Hepatocyte (in vitro differentiated cells): ENCODE data around the gene HEXD. TPM values are rescaled to one million over a fixed set of nuclear protein-coding genes. Genes with fewer than 3 reads are reported as not detected.

Source experiments
- DNase-seq: peaks from one replicate; pipeline ENCODE4 v3.0.0-alpha.2; 2016; ENCODE audit warnings: low spot score
- H2AFZ ChIP-seq: fragments of 200-600 bp; sonication (generic); 2 replicates; pipeline ENCODE4 v1.6.0; 2016; ENCODE audit warnings: antibody characterized with exemption, mild to moderate bottlenecking
- H3K27ac ChIP-seq: fragments of 200-600 bp; sonication (generic); 2 replicates; pipeline ENCODE4 v1.5.1; 2016; ENCODE audit warnings: mild to moderate bottlenecking
- H3K27me3 ChIP-seq: fragments of 200-600 bp; sonication (generic); 2 replicates; pipeline ENCODE4 v1.6.1; 2016
- H3K36me3 ChIP-seq: fragments of 200-600 bp; sonication (generic); replicated peaks from 2 replicates; pipeline ENCODE4 v1.5.1; 2016; ENCODE audit warnings: low read depth; ENCODE audit not compliant: insufficient read depth
- H3K4me1 ChIP-seq: fragments of 200-600 bp; sonication (generic); 2 replicates; pipeline ENCODE4 v1.5.1; 2016; ENCODE audit warnings: mild to moderate bottlenecking, moderate library complexity; ENCODE audit not compliant: insufficient read depth
- H3K4me2 ChIP-seq: fragments of 200-600 bp; sonication (generic); 2 replicates; pipeline ENCODE4 v1.6.0; 2016
- H3K4me3 ChIP-seq: fragments of 200-600 bp; sonication (generic); 2 replicates; pipeline ENCODE4 v1.5.1; 2016; ENCODE audit warnings: mild to moderate bottlenecking
- H3K79me2 ChIP-seq: fragments of 200-600 bp; sonication (generic); 2 replicates; pipeline ENCODE4 v1.6.0; 2017; ENCODE audit warnings: mild to moderate bottlenecking
- H3K9me2 ChIP-seq: fragments of 200-600 bp; sonication (generic); replicated peaks from 2 replicates; pipeline ENCODE4 v1.6.0; 2017; ENCODE audit warnings: mild to moderate bottlenecking; ENCODE audit not compliant: insufficient read depth
- H3K9me3 ChIP-seq: fragments of 200-600 bp; sonication (generic); 2 replicates; pipeline ENCODE4 v1.5.1; 2016; ENCODE audit warnings: low read depth, mild to moderate bottlenecking
- H4K20me1 ChIP-seq: fragments of 200-600 bp; sonication (generic); 2 replicates; pipeline ENCODE4 v1.6.0; 2016; ENCODE audit warnings: mild to moderate bottlenecking; ENCODE audit not compliant: insufficient read depth, poor library complexity, severe bottlenecking
- EZH2 ChIP-seq: fragments of 200-600 bp; sonication (generic); IDR thresholded peaks from 2 replicates; pipeline ENCODE4 v1.6.1; 2016; ENCODE audit warnings: antibody characterized with exemption, mild to moderate bottlenecking, borderline replicate concordance
- EZH2phosphoT487 ChIP-seq: fragments of 200-600 bp; sonication (generic); IDR thresholded peaks from one replicate; pipeline ENCODE4 v1.6.1; 2018; ENCODE audit warnings: antibody characterized with exemption, mild to moderate bottlenecking, low read depth, moderate library complexity; ENCODE audit not compliant: unreplicated experiment, severe bottlenecking
- WGBS: methylation state at CpG from one replicate; pipeline ENCODE4 v1.1.6; 2016; ENCODE audit warnings: low lambda C conversion rate; ENCODE audit errors: missing lambda C conversion rate; 5-methylcytosine and 5-hydroxymethylcytosine counted together
- polyA plus RNA-seq: library from polyadenylated mRNA; unstranded; fragments of >200 nt; fragmentation: Nextera tagmentation; extraction: Ambion mirVana; gene quantifications from 2 replicates; pipeline ENCODE4 v1.2.1, GENCODE V29; 2016
- total RNA-seq: library from RNA; depleted of rRNA; stranded (reverse); fragments of >200 nt; gene quantifications from 2 replicates; pipeline ENCODE4 v1.2.3, GENCODE V29; 2014
- TF ChIP-seq, protein P1 (sequence below): fragments of 200-600 bp; sonication (generic); IDR thresholded peaks from 2 replicates; pipeline ENCODE4 v1.5.1; 2016; ENCODE audit warnings: antibody characterized with exemption, mild to moderate bottlenecking; ENCODE audit not compliant: poor library complexity

Gene HEXD
- total and polyA plus RNA-seq, 2 experiments from 2014 or later, result 32.6 to 46.0 TPM

DNA sequence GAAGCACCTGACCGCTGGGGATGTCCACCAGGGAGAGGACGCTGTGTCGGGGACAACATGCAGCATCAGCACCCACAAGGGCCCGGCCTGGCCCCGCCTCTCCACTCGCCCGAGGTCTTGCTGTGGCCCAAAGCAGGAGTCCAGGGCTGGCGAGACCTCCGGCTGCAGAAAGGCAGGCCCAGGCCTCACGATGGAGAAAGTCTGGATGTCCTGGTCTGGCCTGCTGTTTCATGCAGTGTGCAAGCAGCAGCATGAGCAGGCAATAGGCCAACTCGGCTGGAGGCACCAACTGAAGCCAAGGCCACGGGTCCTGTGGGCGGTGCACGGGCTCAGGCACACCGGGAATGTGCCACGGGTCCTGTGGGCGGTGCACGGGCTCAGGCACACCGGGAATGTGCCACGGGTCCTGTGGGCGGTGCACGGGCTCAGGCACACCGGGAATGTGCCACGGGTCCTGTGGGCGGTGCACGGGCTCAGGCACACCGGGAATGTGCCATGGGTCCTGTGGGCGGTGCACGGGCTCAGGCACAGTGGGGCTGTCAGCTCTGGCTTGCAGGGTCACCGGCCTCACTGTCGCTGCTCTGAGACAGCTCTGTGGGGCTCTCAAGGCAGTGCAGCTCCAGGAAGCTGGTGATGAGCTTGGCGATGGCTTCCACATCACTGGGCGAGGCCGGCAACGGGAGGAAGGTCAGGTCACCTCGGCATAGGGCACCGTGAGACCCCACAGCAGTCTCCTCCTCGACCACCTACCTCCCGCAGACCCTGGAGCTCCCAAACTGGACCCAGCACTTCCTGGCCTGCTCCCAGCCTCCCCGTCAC is 25.5 kb downstream of the HEXD start:
- Histone ChIP-seq H3K27ac (no peak overlapping the region), H3K4me1 (no peaks in the 10 kb centered on the region), H3K79me2 (no peaks in the 10 kb centered on the region), H3K9me3 (no peaks in the 10 kb centered on the region), H3K9me2 (no peaks in the 10 kb centered on the region), H3K4me3 (no peak overlapping the region), H3K36me3 (no peaks in the 10 kb centered on the region), H3K27me3 (no peaks in the 10 kb centered on the region), H2AFZ (no peak overlapping the region), H3K4me2 (no peak overlapping the region), H4K20me1 (no peaks in the 10 kb centered on the region)
- DNase-seq, result no peak
- 96% methylated on average over 20 of the region's 40 CpGs for WGBS
- TF ChIP-seq EZH2phosphoT487, result no peak
- TF ChIP-seq, protein P1, sequence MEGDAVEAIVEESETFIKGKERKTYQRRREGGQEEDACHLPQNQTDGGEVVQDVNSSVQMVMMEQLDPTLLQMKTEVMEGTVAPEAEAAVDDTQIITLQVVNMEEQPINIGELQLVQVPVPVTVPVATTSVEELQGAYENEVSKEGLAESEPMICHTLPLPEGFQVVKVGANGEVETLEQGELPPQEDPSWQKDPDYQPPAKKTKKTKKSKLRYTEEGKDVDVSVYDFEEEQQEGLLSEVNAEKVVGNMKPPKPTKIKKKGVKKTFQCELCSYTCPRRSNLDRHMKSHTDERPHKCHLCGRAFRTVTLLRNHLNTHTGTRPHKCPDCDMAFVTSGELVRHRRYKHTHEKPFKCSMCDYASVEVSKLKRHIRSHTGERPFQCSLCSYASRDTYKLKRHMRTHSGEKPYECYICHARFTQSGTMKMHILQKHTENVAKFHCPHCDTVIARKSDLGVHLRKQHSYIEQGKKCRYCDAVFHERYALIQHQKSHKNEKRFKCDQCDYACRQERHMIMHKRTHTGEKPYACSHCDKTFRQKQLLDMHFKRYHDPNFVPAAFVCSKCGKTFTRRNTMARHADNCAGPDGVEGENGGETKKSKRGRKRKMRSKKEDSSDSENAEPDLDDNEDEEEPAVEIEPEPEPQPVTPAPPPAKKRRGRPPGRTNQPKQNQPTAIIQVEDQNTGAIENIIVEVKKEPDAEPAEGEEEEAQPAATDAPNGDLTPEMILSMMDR, result no peak
- no peak for TF ChIP-seq EZH2

DNA sequence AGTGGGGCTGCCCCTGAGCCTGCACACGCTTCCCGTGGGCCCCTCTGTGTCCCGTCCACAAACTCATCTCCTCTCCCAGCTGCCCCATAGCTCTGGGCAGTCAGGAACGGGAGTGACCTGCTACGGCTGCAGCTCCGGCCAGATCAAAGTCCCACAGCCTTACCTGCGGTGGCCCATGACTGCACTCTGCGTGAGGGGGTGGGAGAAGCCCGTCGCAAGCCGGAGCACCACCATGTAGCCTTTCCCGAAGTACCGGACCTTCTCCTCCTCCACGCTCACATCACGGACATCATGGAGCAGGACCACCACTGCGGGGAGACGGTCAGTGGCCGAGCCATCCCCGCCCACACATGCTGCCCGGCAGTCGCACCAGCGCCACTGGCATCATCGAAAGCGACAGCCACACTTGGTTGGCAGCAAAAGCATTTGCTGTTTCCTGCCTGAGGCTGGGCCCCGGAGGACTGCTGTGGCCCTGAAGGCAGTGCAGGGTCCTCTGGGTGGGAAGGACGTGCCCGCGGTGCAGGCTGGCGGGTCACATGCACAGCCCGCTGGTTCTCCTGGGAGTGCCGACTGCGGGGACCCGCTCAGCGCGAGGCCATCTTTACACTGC is 26.2 kb downstream of the HEXD start:
- peaks cover 7% of the 10 kb centered on the region for H3K79me2 ChIP-seq
- WGBS, result 93% methylated on average over 35 of the region's 35 CpGs
- DNase-seq, result no peak
- peaks cover 5% of the 10 kb centered on the region for H3K4me1 ChIP-seq
- no peaks in the 10 kb centered on the region for H3K9me3 ChIP-seq
- no peak overlapping the region for H3K27ac ChIP-seq
- no peak overlapping the region for H2AFZ ChIP-seq
- H3K36me3 ChIP-seq, result no peaks in the 10 kb centered on the region
- H3K9me2 ChIP-seq, result no peaks in the 10 kb centered on the region
- no peak overlapping the region for H3K4me2 ChIP-seq
- TF ChIP-seq EZH2, result no peak
- TF ChIP-seq, protein P1, result no peak
- no peak for TF ChIP-seq EZH2phosphoT487
- no peak overlapping the region for H3K4me3 ChIP-seq
- no peaks in the 10 kb centered on the region for H4K20me1 ChIP-seq
- no peaks in the 10 kb centered on the region for H3K27me3 ChIP-seq

DNA sequence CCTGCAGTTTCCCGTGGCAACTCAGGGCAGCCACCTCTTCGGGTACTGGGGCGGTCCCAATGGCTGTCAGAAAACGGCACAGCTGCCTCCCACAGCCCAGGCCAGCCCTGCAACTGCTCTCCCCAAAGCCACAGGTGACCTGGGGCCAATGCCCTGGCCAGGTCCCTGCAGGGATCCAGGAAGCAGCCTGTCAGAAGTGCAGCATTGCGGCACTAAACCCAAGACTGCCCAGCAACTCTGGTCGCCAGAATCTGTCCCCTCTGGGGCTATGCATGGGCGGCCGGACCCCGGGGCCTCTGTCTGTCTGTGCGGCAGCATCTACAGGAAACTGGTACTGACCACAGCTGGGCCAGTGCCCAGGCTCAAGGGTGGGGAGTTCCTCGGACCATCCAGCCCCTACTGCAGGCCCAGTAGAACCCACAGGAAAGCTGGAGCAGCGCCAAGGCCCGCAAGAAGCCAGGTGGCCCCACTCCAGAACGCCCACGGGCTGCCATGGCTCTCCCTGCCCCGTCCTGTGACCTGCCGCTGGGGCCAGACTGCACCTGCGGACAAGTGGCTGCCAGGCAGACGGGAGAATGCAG is 26.9 kb downstream of the HEXD start:
- Histone ChIP-seq H3K27ac (no peak overlapping the region), H3K4me1 (peaks cover 10% of the 10 kb centered on the region), H3K9me3 (no peaks in the 10 kb centered on the region), H3K9me2 (no peaks in the 10 kb centered on the region), H3K79me2 (peaks cover 13% of the 10 kb centered on the region), H4K20me1 (no peaks in the 10 kb centered on the region), H3K4me2 (no peak overlapping the region), H3K27me3 (no peaks in the 10 kb centered on the region), H3K36me3 (no peaks in the 10 kb centered on the region), H3K4me3 (no peak overlapping the region), H2AFZ (no peak overlapping the region)
- no peak for TF ChIP-seq EZH2phosphoT487
- 89% methylated on average over 19 of the region's 19 CpGs for WGBS
- no peak for DNase-seq

DNA sequence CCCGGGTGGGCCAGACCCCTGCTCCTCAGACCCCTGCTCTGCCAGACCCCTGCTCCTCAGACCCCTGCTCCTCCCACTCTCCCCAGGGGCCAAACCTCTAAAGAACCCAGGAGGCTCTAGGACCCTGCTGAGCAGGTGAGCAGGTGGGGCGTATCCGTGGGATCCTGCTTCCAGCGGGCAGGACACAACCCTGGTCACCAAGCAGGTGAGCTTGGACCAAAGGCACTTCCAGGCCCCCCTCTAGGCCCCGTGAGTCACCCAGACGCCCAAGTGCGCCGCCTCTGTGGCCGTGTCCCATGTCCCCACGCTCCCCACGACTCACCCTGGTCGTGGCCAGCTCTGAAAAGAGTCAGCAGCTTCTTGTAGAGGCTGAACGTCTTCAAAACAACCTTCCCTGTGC is 27.4 kb downstream of the HEXD start:
- 93% methylated on average over 13 of the region's 13 CpGs for WGBS
- DNase-seq, result no peak
- no peak overlapping the region for H3K4me2 ChIP-seq
- no peaks in the 10 kb centered on the region for H3K9me3 ChIP-seq
- H4K20me1 ChIP-seq, result no peaks in the 10 kb centered on the region
- H2AFZ ChIP-seq, result no peak overlapping the region
- no peaks in the 10 kb centered on the region for H3K9me2 ChIP-seq
- peaks cover 16% of the 10 kb centered on the region for H3K79me2 ChIP-seq
- TF ChIP-seq EZH2 (no peak), EZH2phosphoT487 (no peak)
- TF ChIP-seq, protein P1, result no peak
- H3K4me1 ChIP-seq, result peaks cover 10% of the 10 kb centered on the region
- no peaks in the 10 kb centered on the region for H3K36me3 ChIP-seq
- H3K27ac ChIP-seq, result no peak overlapping the region
- no peaks in the 10 kb centered on the region for H3K27me3 ChIP-seq
- no peak overlapping the region for H3K4me3 ChIP-seq
